ENCODE data around the gene SDK1. TPM values are rescaled to one million over a fixed set of nuclear protein-coding genes. Genes with fewer than 3 reads are reported as not detected.

Gene SDK1
- polyA plus RNA-seq, 2 of the 4 experiments (the other 2 are of a cell fraction): 0.12 to 0.28 TPM

- Histone ChIP-seq H3K27ac (no peak overlapping the region), H3K4me1 (no peaks in the 10 kb centered on the region), H3K4me2 (no peak overlapping the region), H3K9me3 (peaks cover 12% of the 10 kb centered on the region; the same call in 1 of the 3 replicates), H3K4me3 (no peak overlapping the region)
- TF ChIP-seq, protein P1, sequence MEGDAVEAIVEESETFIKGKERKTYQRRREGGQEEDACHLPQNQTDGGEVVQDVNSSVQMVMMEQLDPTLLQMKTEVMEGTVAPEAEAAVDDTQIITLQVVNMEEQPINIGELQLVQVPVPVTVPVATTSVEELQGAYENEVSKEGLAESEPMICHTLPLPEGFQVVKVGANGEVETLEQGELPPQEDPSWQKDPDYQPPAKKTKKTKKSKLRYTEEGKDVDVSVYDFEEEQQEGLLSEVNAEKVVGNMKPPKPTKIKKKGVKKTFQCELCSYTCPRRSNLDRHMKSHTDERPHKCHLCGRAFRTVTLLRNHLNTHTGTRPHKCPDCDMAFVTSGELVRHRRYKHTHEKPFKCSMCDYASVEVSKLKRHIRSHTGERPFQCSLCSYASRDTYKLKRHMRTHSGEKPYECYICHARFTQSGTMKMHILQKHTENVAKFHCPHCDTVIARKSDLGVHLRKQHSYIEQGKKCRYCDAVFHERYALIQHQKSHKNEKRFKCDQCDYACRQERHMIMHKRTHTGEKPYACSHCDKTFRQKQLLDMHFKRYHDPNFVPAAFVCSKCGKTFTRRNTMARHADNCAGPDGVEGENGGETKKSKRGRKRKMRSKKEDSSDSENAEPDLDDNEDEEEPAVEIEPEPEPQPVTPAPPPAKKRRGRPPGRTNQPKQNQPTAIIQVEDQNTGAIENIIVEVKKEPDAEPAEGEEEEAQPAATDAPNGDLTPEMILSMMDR (IDR thresholded peaks at IDR 0.05): no peak
- TF ChIP-seq E2F6 (IDR thresholded peaks at IDR 0.05; ENCODE audit: borderline replicate concordance, low read depth) (no peak), MAFK (IDR thresholded peaks at IDR 0.05; ENCODE audit: partially characterized antibody) (peak; percentile 50), CBX8 (IDR thresholded peaks at IDR 0.05) (no peak), ZNF302 (CRISPR knock-in tag; IDR thresholded peaks at IDR 0.05) (no peak)
- CTCF ChIA-PET: interaction anchor here (1.0 to 1.4 kb wide), 2 partner anchors 10 kb away, joined by 3 read pairs; no protein-coding TSS in a partner anchor
- DNase-seq (ENCODE audit: low read depth in 1 of 2, low spot score in 1 of 2): no peak
- no peak for FAIRE-seq
- POLR2A ChIA-PET: no interaction called here
- no peak for ATAC-seq
- 22% methylated on average over 3 of the region's 3 CpGs for WGBS (ENCODE audit: missing lambda C conversion rate)
Observed at GRCh38 chr7:3931843-3932242, 630.8 kb downstream of the SDK1 start.

DNA sequence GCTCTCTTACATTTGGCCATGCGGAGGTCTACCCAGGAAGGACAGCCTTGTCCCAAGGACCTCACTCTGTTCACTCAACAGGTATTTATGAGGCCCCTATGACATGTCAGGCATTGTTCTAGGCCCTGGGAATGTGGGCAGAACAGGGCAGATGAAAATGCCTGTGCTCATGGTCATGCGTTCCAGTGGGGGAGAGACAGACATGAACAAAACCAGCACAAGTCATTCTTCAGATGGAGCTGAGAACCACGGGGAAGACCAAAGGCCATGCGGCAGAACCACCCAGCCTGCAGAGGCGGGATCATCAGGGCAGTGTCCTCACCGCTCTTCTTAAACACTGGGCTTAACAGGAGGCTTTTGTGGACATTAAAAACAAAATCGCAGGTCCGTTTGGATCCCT lies 636.1 kb downstream of the SDK1 start:
- Histone ChIP-seq H3K9me3 (peaks cover 12% of the 10 kb centered on the region; the same call in 1 of the 3 replicates), H3K4me2 (no peak overlapping the region), H3K4me3 (no peak overlapping the region), H3K27ac (no peak overlapping the region), H3K4me1 (no peaks in the 10 kb centered on the region)
- no peak for TF ChIP-seq CBX2 (IDR thresholded peaks at IDR 0.05; ENCODE audit: borderline replicate concordance, low read depth)
- no peak for TF ChIP-seq ZSCAN20 (CRISPR knock-in tag; IDR thresholded peaks at IDR 0.05)
- no peak for TF ChIP-seq NPAS2 (CRISPR knock-in tag; IDR thresholded peaks at IDR 0.05; ENCODE audit: borderline replicate concordance)
- TF ChIP-seq FOSL2 (IDR thresholded peaks at IDR 0.05): no peak
- no peak for TF ChIP-seq FOSL2 (CRISPR knock-in tag; IDR thresholded peaks at IDR 0.05)
- no peak for TF ChIP-seq POLR2A (IDR thresholded peaks at IDR 0.05; ENCODE audit: low read length)
- TF ChIP-seq CHD4 (IDR thresholded peaks at IDR 0.05; ENCODE audit: borderline replicate concordance): no peak
- TF ChIP-seq MYC (IDR thresholded peaks at IDR 0.05; ENCODE audit: borderline replicate concordance, low read length): no peak
- TF ChIP-seq KDM5A (IDR thresholded peaks at IDR 0.05): no peak
- TF ChIP-seq FOSB (CRISPR knock-in tag; IDR thresholded peaks at IDR 0.05): no peak
- no peak for TF ChIP-seq JUNB (IDR thresholded peaks at IDR 0.05)
- TF ChIP-seq ZFP36 (IDR thresholded peaks at IDR 0.05; ENCODE audit: borderline replicate concordance, partially characterized antibody): no peak
- no peak for TF ChIP-seq MAFK (IDR thresholded peaks at IDR 0.05; ENCODE audit: partially characterized antibody)
- no peak for TF ChIP-seq EP300 (IDR thresholded peaks at IDR 0.05)
- no peak for TF ChIP-seq JUN (IDR thresholded peaks at IDR 0.05)
- no peak for TF ChIP-seq SREBF2 (IDR thresholded peaks at IDR 0.05)
- TF ChIP-seq GATA3 (IDR thresholded peaks at IDR 0.05; ENCODE audit: borderline replicate concordance): no peak
- no peak for TF ChIP-seq RAD21 (conservative IDR thresholded peaks at IDR 0.05 in 1 of 2, IDR thresholded peaks at IDR 0.05 in 1 of 2)
- ATAC-seq (no peak), DNase-seq (ENCODE audit: low read depth in 1 of 2, low spot score in 1 of 2) (no peak), FAIRE-seq (no peak)
- ChIA-PET POLR2A (no interaction called here), CTCF (no interaction called here)
- WGBS (ENCODE audit: missing lambda C conversion rate): 48% methylated on average over 8 of the region's 8 CpGs

GRCh38 chr7:3937605-3938004 lies 636.6 kb downstream of the SDK1 start:
- TF ChIP-seq PHF8 (IDR thresholded peaks at IDR 0.05; ENCODE audit: borderline replicate concordance, low read depth): no peak
- TF ChIP-seq EHMT2 (IDR thresholded peaks at IDR 0.05; ENCODE audit: low read depth): no peak
- TF ChIP-seq, protein P2, sequence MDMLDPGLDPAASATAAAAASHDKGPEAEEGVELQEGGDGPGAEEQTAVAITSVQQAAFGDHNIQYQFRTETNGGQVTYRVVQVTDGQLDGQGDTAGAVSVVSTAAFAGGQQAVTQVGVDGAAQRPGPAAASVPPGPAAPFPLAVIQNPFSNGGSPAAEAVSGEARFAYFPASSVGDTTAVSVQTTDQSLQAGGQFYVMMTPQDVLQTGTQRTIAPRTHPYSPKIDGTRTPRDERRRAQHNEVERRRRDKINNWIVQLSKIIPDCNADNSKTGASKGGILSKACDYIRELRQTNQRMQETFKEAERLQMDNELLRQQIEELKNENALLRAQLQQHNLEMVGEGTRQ (IDR thresholded peaks at IDR 0.05): no peak
- TF ChIP-seq ESRRA (IDR thresholded peaks at IDR 0.05; ENCODE audit: borderline replicate concordance, low read length): no peak
- TF ChIP-seq HES2 (IDR thresholded peaks at IDR 0.05): no peak
- no peak for TF ChIP-seq EHF (CRISPR knock-in tag; IDR thresholded peaks at IDR 0.05)
- no peak for TF ChIP-seq NPAS2 (CRISPR knock-in tag; IDR thresholded peaks at IDR 0.05; ENCODE audit: borderline replicate concordance)
- TF ChIP-seq MAZ (IDR thresholded peaks at IDR 0.05; ENCODE audit: borderline replicate concordance, low read depth, low read length): no peak
- no peak for TF ChIP-seq E2F6 (IDR thresholded peaks at IDR 0.05; ENCODE audit: borderline replicate concordance, low read depth)
- no peak for TF ChIP-seq NR3C1 (IDR thresholded peaks at IDR 0.05)
- no peak for TF ChIP-seq BCL3 (IDR thresholded peaks at IDR 0.05)
- 54% methylated on average over 14 of the region's 14 CpGs for WGBS (ENCODE audit: missing lambda C conversion rate)
- no peak for DNase-seq (ENCODE audit: low read depth in 1 of 2, low spot score in 1 of 2)
- POLR2A ChIA-PET: no interaction called here
- CTCF ChIA-PET: no interaction called here
- no peak overlapping the region for H3K27ac ChIP-seq
- H3K4me1 ChIP-seq: no peaks in the 10 kb centered on the region; the same call in 2 of the 3 replicates
- no peak for ATAC-seq
- FAIRE-seq: no peak
- H3K9me3 ChIP-seq: peaks cover 12% of the 10 kb centered on the region; the same call in 1 of the 3 replicates
- no peak overlapping the region for H3K4me3 ChIP-seq
- H3K4me2 ChIP-seq: no peak overlapping the region

All from A549 (cell line).